Spleen (tissue), 7 donors: Measurements from ENCODE around the gene AIG1.
"Not testable (repeated sequence)": the region's sequence is repeated elsewhere in the genome, so short reads cannot be mapped to it uniquely, and the experiment has no call there.

Experiments
- CTCF ChIP-seq, 11 experiments: fragments of 200-600 bp in 7 of 11; fragments of 450-650 bp in 4 of 11; sonication (generic) in 4 of 11; IDR thresholded peaks in 8 of 11; conservative IDR thresholded peaks in 3 of 11; 1 replicate in 7 of 11; 2 replicates in 4 of 11; pipeline versions ENCODE4 v1.4.0 to v1.8.0; 2016 to 2021; ENCODE audit warnings: antibody characterized with exemption in 11 of 11, inconsistent platforms in 4 of 11, mild to moderate bottlenecking in 1 of 11
- POLR2A ChIP-seq, 3 donors: fragments of 450-650 bp; IDR thresholded peaks; one replicate each; pipeline ENCODE4 v1.5.1; 2017; ENCODE audit warnings: antibody characterized with exemption in 3 of 3, mild to moderate bottlenecking in 1 of 3
- donor health status: DM: no; HTN: no; CAD: no; lungs with moderate emphysema.
- donor health status: DM: no; HTN: no; CAD: no.
- donor health status: DM: no; HTN: no; CAD: no.

- not testable (repeated sequence) for TF ChIP-seq CTCF (IDR thresholded peaks at IDR 0.05 in 8 of 11, conservative IDR thresholded peaks at IDR 0.05 in 3 of 11); POLR2A (IDR thresholded peaks at IDR 0.05)
Observed at GRCh38 chr6:143087335-143087734, 26.6 kb downstream of the AIG1 start.
